T follicular helper cell (primary cell): Measurements from ENCODE around the gene CYTH3.
"Not testable (repeated sequence)": the region's sequence is repeated elsewhere in the genome, so short reads cannot be mapped to it uniquely, and the experiment has no call there.

Experiments used
- DNase-seq: peaks from one replicate; pipeline ENCODE4 v3.0.0-alpha.2; 2020; ENCODE audit warnings: low read depth

Gene CYTH3

GRCh38 chr7:6151527-6151926 lies 120.9 kb downstream of the CYTH3 start:
- not testable (repeated sequence) for DNase-seq

DNA sequence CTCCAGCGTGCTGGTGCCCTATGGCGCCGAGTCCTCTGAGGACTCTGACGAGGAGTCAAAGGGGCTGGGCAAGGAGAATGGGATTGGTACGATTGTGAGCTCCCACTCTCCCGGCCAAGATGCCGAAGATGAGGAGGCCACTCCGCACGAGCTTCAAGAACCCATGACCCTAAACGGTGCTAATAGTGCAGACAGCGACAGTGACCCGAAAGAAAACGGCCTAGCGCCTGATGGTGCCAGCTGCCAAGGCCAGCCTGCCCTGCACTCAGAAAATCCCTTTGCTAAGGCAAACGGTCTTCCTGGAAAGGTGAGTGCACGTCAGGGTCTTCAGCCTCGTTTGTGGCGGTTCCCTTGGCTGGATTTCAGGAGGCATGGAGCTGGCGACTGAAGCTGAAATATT lies 122.4 kb downstream of the CYTH3 start:
- no peak for DNase-seq

DNA sequence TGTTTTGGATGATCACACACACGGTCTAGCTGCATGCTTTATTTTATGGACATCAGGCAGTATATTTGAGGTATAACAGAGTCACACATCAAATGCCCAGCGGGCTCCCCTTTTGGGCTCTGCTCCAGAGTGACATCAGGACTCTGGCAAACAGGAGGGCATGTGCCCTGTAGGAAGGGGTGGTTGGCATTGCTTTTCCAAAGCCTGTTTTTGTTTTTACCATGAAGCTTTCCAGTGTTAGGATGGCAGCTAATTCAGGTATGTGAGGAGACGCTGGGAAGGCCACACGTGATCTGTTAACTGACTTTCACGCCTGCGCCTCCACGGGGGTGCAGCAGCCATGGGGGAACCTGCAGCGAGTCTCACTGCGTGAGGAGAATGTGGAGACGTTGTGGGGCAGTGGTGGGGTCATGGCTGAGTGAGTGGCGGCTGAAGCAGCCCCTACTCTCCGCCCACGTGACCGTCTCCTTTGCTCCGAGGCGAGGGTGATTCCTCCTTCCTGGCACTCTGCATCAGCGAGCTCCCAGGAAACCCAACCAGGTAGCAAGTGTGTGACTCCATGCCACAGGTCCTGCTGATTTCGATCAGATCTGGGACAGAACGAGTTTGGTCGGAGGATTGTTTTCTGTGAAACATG lies 123.6 kb downstream of the CYTH3 start:
- DNase-seq = no peak

GRCh38 chr7:6147627-6148026 lies 124.8 kb downstream of the CYTH3 start:
- DNase-seq = no peak

- DNase-seq = no peak
These were observed 125.8 kb downstream of the CYTH3 start for GRCh38 chr7:6146666-6147065.

DNA sequence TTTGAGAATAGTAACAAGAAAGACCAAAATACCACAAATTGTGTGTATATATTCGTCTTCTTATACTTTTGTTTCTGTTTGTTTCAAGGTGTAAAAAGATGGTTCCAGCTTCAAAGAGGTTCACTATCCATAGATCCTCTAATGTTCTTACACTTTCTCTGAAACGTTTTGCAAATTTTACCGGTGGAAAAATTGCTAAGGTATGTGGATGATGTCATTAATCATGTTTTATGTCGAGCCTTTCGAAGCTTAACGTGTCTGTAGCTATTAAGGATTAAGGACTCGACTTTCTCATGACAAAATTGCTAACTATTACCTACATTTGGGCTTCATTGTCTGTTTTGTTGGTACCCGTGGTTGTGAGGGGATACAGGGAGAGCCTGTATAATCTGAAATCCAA lies 128.4 kb downstream of the CYTH3 start:
- DNase-seq = no peak

DNA sequence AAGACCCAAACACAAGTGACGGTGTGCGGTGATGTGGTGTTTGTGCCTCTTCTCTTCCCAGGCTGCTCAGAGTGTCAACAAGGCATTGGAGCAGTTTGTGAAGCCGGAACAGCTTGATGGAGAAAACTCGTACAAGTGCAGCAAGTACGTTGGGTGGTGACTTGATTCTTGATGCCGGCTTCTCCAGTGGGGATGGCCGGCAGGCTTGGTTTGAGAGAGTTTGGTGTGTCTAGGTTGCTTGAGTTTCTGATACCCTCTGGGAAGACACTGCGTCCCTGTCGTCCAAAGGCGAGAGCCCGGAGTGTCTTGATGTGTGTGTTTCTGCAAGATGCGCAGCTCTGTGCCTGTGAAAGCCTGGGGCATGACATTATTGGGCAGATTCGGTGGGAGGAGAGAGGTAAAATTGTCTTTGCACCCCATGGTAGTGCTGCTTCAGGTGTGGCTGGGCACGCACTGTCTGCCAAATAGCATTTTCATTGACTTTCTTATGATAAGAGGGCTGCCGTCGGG lies 129.5 kb downstream of the CYTH3 start:
- DNase-seq = no peak

DNA sequence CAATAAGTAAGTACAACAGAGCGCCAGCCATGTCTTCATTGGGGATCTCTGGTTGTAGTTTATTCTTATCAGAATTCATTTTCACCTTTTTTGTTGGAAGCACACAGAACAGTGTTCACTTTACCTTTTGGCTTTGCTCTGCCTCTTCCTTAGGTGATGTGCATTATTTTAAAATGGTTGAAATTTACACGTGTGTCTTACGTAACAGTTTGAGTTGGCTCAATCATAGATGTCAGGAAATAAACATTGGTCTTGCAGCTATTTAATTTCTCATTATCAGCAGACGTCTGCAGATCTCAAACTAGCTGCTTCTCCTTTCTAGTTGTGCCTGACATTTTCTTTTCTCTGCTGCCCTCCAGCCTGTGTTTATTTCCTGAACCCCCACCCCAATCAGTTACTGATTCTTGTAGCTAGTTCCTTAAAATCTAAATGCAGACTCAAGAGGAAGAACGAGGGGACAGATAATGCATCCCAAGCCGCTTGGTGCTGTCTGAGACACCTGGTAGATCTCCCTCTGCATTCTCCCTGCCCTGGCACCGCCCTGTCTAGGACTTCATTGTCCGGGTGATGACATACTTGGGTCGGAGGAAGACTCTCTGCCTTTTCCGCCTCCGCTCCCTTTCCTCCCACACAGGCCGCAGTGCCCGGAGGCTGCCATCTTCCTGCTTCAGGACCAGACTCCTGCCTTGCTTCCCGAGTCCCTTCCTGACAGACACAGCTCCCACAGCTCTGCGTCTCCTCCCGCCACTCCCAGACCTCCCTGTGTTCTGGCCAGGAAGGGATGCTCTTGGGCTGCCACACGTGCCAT lies 133.0 kb downstream of the CYTH3 start:
- no peak for DNase-seq

DNA sequence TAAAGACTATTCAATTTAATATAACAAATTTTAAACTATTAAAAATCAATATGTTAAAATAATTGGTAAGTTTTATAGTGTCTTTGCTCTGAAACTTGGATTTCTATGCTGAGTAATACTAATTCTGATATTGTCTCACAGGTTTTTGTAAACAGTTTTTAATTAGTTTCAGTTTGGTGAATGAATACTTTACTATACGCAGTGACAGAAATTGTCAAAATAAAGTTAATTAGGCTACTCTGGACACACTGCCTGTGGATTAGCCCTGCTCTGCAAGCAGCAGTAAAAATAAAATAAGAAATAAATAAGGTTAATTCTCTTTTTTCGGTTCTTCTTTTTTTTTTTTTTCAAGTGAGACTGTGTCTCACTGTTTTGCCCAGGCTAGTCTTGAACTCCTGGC lies 135.9 kb downstream of the CYTH3 start:
- no peak for DNase-seq

DNA sequence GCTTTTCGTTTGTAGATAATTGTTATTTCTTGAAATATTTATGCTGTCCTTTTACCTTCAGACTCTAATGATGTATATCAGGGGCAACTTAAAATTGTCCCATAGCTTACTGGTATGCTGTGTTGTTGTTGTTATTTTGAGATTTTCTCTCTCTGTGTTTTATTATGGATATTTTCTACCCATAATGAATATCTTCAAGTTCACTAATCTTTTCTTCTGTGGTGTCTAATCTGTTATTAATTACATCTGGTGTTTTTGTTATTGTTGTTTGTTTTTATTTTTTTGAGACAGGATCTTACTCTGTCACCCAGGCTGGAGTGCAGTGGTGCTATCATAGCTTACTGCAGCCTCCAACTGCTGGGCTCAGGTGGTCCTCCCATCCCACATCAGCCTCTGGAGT lies 139.2 kb downstream of the CYTH3 start:
- no peak for DNase-seq

GRCh38 chr7:6130007-6130587 lies 142.3 kb downstream of the CYTH3 start:
- DNase-seq = no peak

GRCh38 chr7:6128205-6128604 lies 144.2 kb downstream of the CYTH3 start:
- DNase-seq = no peak

DNA sequence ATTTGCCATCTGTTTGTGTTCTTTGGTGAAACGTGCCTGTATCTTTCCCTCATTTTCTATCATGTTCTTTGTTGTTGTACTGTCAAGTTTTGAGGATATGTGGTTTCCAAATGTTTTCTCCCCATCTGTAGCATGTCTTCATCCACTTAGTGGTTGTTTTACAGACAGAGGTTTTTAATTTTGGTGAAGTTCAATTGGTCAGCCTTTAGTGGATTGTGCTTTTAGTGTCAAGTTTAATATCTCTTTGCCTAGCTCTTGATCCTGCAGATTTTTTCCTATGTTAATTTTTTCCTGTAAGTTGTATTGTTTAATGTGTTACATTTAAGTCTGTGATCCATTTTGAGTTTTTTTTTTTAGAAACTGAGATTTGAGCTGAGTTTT lies 145.3 kb downstream of the CYTH3 start:
- DNase-seq = no peak

DNA sequence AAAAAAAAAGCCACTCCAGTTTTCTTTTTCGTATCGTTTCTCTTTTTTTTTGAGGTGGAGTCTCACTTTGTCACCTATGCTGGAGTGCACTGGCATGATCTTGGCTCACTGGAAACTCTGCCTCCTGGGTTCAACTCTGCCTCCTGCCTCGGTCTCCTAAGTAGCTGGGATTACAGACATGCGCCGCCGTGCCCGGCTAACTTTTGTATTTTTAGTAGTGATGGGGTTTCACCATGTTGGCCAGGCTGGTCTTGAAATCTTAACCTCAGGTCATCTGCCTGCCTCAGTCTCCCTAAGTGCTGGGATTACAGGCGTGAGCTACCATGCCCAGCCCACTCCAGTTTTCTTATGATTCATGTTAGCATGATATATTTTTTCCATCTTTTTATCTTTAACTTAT lies 148.6 kb downstream of the CYTH3 start:
- DNase-seq = no peak

- DNase-seq = no peak
These were observed 151.3 kb downstream of the CYTH3 start for GRCh38 chr7:6121141-6121540.

GRCh38 chr7:6117533-6117932 lies 154.9 kb downstream of the CYTH3 start:
- DNase-seq = no peak

- DNase-seq = no peak
These were observed 156.2 kb downstream of the CYTH3 start for GRCh38 chr7:6116211-6116610.
